GM23248 (cell line): ENCODE measurements around the gene ATP8B3. TPM values are rescaled to one million over a fixed set of nuclear protein-coding genes. Genes with fewer than 3 reads are reported as not detected.
A peak's percentile ranks its signal among the peaks of the same experiment; 100 is the strongest.

ENCODE experiments used
- DNase-seq: peaks from one replicate; pipeline ENCODE4 v3.0.0-alpha.2; 2015
- H2AFZ ChIP-seq: fragments of 200-600 bp; sonication (generic); 2 replicates; pipeline ENCODE4 v1.6.1; 2016; ENCODE audit warnings: antibody characterized with exemption
- H3F3A ChIP-seq: fragments of 200-600 bp; sonication (generic); 2 replicates; pipeline ENCODE4 v1.6.1; 2016; ENCODE audit warnings: mild to moderate bottlenecking, antibody characterized with exemption, mixed run types; ENCODE audit not compliant: insufficient read depth
- H3K27ac ChIP-seq: fragments of 200-600 bp; sonication (generic); 2 replicates; pipeline ENCODE4 v1.5.1; 2016; ENCODE audit warnings: mild to moderate bottlenecking
- H3K27me3 ChIP-seq: fragments of 200-600 bp; sonication (generic); replicated peaks from 2 replicates; pipeline ENCODE4 v1.6.1; 2016; ENCODE audit warnings: mild to moderate bottlenecking; ENCODE audit not compliant: insufficient read depth
- H3K36me3 ChIP-seq: fragments of 200-600 bp; sonication (generic); 2 replicates; pipeline ENCODE4 v1.6.1; 2016; ENCODE audit warnings: low read depth, mild to moderate bottlenecking
- H3K4me1 ChIP-seq: fragments of 200-600 bp; sonication (generic); 2 replicates; pipeline ENCODE4 v1.6.1; 2016; ENCODE audit warnings: mild to moderate bottlenecking; ENCODE audit not compliant: insufficient read depth
- H3K4me2 ChIP-seq: fragments of 200-600 bp; sonication (generic); one replicate; pipeline ENCODE4 v1.6.1; 2016; ENCODE audit warnings: mild to moderate bottlenecking; ENCODE audit not compliant: unreplicated experiment
- H3K4me3 ChIP-seq: fragments of 200-600 bp; sonication (generic); 2 replicates; pipeline ENCODE4 v1.5.1; 2016; ENCODE audit warnings: mild to moderate bottlenecking
- H3K79me2 ChIP-seq: fragments of 200-600 bp; sonication (generic); 2 replicates; pipeline ENCODE4 v1.6.1; 2016; ENCODE audit warnings: mild to moderate bottlenecking; ENCODE audit not compliant: insufficient read depth
- H3K9ac ChIP-seq: fragments of 200-600 bp; sonication (generic); 2 replicates; pipeline ENCODE4 v1.6.1; 2016; ENCODE audit warnings: mild to moderate bottlenecking
- H3K9me2 ChIP-seq: fragments of 200-600 bp; sonication (generic); 2 replicates; pipeline ENCODE4 v1.6.1; 2016; ENCODE audit warnings: mixed run types, mild to moderate bottlenecking, moderate library complexity; ENCODE audit not compliant: insufficient read depth
- H3K9me3 ChIP-seq: fragments of 200-600 bp; sonication (generic); one replicate; pipeline ENCODE4 v1.6.1; 2017; ENCODE audit warnings: low read depth
- H4K20me1 ChIP-seq: fragments of 200-600 bp; sonication (generic); 2 replicates; pipeline ENCODE4 v1.6.0; 2016; ENCODE audit not compliant: insufficient read depth
- EZH2 ChIP-seq: fragments of 200-600 bp; sonication (generic); IDR thresholded peaks from 2 replicates; pipeline ENCODE4 v1.6.1; 2018; ENCODE audit warnings: antibody characterized with exemption, mild to moderate bottlenecking; ENCODE audit not compliant: insufficient read depth, poor library complexity, severe bottlenecking
- EZH2phosphoT487 ChIP-seq: fragments of 200-600 bp; sonication (generic); IDR thresholded peaks from 2 replicates; pipeline ENCODE4 v1.6.1; 2018; ENCODE audit warnings: antibody characterized with exemption, moderate library complexity, mild to moderate bottlenecking, low read depth; ENCODE audit not compliant: insufficient read depth
- WGBS, 2 experiments: methylation state at CpG; one replicate each; pipeline ENCODE4 v1.1.6; 2015 to 2017; ENCODE audit warnings: low lambda C conversion rate in 2 of 2, low coverage in 1 of 2; ENCODE audit errors: missing lambda C conversion rate in 2 of 2; 5-methylcytosine and 5-hydroxymethylcytosine counted together
- in situ Hi-C: fragments of 300-500 bp; cut with MboI; formaldehyde crosslinking; loops from 2 replicates; pipeline ENCODE4 v1.15.0; 2020
- polyA plus RNA-seq: library from polyadenylated mRNA; unstranded; fragments of >200 nt; fragmentation: Nextera tagmentation; extraction: Ambion mirVana; gene quantifications from 2 replicates; pipeline ENCODE4 v1.2.1, GENCODE V29; 2016
- total RNA-seq: library from RNA; depleted of rRNA; stranded (reverse); fragments of >200 nt; shearing (Covaris generic); gene quantifications from 2 replicates; pipeline ENCODE4 v1.2.3, GENCODE V29; 2014

ATP8B3 gene
- total and polyA plus RNA-seq, 2 experiments from 2014 or later = 0.32 to 1.8 TPM

- in situ Hi-C loops = no loop called here
- Histone ChIP-seq H3K79me2 (no peaks in the 10 kb centered on the region), H2AFZ (no peak overlapping the region), H3F3A (no peaks in the 10 kb centered on the region), H3K9me2 (no peaks in the 10 kb centered on the region), H3K4me1 (no peaks in the 10 kb centered on the region), H3K4me2 (no peak overlapping the region), H3K9me3 (no peaks in the 10 kb centered on the region), H3K27ac (no peak overlapping the region), H3K4me3 (no peak overlapping the region), H3K36me3 (no peaks in the 10 kb centered on the region), H4K20me1 (no peaks in the 10 kb centered on the region), H3K27me3 (peaks cover 79% of the 10 kb centered on the region), H3K9ac (no peak overlapping the region)
- WGBS, 2 experiments = 4% methylated on average over 72 of the region's 86 CpGs
- DNase-seq = no peak
- TF ChIP-seq EZH2 (no peak), EZH2phosphoT487 (no peak)
Observed at GRCh38 chr19:1757468-1758230, 54.4 kb downstream of the ATP8B3 start.

GRCh38 chr19:1756705-1757465, 55.2 kb downstream of the ATP8B3 start:
- no peaks in the 10 kb centered on the region for H3K9me3 ChIP-seq
- H3F3A ChIP-seq = no peaks in the 10 kb centered on the region
- WGBS, 2 experiments = 0 to 2% methylated on average over 22 to 29 of the region's 29 CpGs
- H2AFZ ChIP-seq = no peak overlapping the region
- no peaks in the 10 kb centered on the region for H4K20me1 ChIP-seq
- H3K27ac ChIP-seq = no peak overlapping the region
- DNase-seq = no peak
- H3K4me1 ChIP-seq = no peaks in the 10 kb centered on the region
- in situ Hi-C loops = no loop called here
- no peaks in the 10 kb centered on the region for H3K36me3 ChIP-seq
- peaks cover 79% of the 10 kb centered on the region for H3K27me3 ChIP-seq
- no peaks in the 10 kb centered on the region for H3K9me2 ChIP-seq
- TF ChIP-seq EZH2 = no peak
- TF ChIP-seq EZH2phosphoT487 = no peak; the same call in 1 of the 2 replicates
- H3K4me2 ChIP-seq = no peak overlapping the region
- no peak overlapping the region for H3K4me3 ChIP-seq
- no peaks in the 10 kb centered on the region for H3K79me2 ChIP-seq
- no peak overlapping the region for H3K9ac ChIP-seq

GRCh38 chr19:1756264-1756663, 55.8 kb downstream of the ATP8B3 start:
- H2AFZ ChIP-seq = no peak overlapping the region
- peaks cover 79% of the 10 kb centered on the region for H3K27me3 ChIP-seq
- no peaks in the 10 kb centered on the region for H3K9me3 ChIP-seq
- H3K9me2 ChIP-seq = no peaks in the 10 kb centered on the region
- H3K4me3 ChIP-seq = no peak overlapping the region
- no peaks in the 10 kb centered on the region for H3K79me2 ChIP-seq
- H3K9ac ChIP-seq = no peak overlapping the region
- H3K27ac ChIP-seq = no peak overlapping the region
- TF ChIP-seq EZH2 (peak; percentile 21), EZH2phosphoT487 (no peak)
- in situ Hi-C loops = no loop called here
- DNase-seq = no peak
- 7% methylated on average over 20 of the region's 20 CpGs for WGBS, 2 experiments
- H3K4me2 ChIP-seq = no peak overlapping the region
- H4K20me1 ChIP-seq = no peaks in the 10 kb centered on the region
- no peaks in the 10 kb centered on the region for H3K36me3 ChIP-seq
- H3K4me1 ChIP-seq = no peaks in the 10 kb centered on the region
- no peaks in the 10 kb centered on the region for H3F3A ChIP-seq

- in situ Hi-C loops = no loop called here
- WGBS, 2 experiments = 0 to 2% methylated on average over 17 to 43 of the region's 43 CpGs
Observed at GRCh38 chr19:1755467-1756171, 56.5 kb downstream of the ATP8B3 start.

More at GRCh38 chr19:1755467-1756171, 56.5 kb downstream of the ATP8B3 start:
- no peaks in the 10 kb centered on the region for H3K9me3 ChIP-seq
- H3K27ac ChIP-seq = no peak overlapping the region
- H3K4me1 ChIP-seq = no peaks in the 10 kb centered on the region
- H3K79me2 ChIP-seq = no peaks in the 10 kb centered on the region
- no peaks in the 10 kb centered on the region for H3K9me2 ChIP-seq
- H3K27me3 ChIP-seq = peaks cover 78% of the 10 kb centered on the region
- no peak overlapping the region for H3K9ac ChIP-seq
- H3K4me2 ChIP-seq = no peak overlapping the region
- H3K36me3 ChIP-seq = no peaks in the 10 kb centered on the region
- TF ChIP-seq EZH2phosphoT487 (0 out of 2 replicates have a peak, but pooled peaks have one; percentile 49), EZH2 (no peak)
- no peaks in the 10 kb centered on the region for H4K20me1 ChIP-seq
- no peak overlapping the region for H2AFZ ChIP-seq
- no peak overlapping the region for H3K4me3 ChIP-seq
- DNase-seq = no peak
- H3F3A ChIP-seq = no peaks in the 10 kb centered on the region
